KMS-11 (cell line): ENCODE data around the gene MEX3D.

Experiments used
- H2AFZ ChIP-seq: fragments of 200-600 bp; sonication (generic); 2 replicates; pipeline ENCODE4 v1.6.1; 2016; ENCODE audit warnings: antibody characterized with exemption, mixed run types, low read depth
- H3K27ac ChIP-seq: fragments of 200-600 bp; sonication (generic); 2 replicates; pipeline ENCODE4 v1.6.1; 2016; ENCODE audit warnings: mild to moderate bottlenecking, mixed run types
- H3K27me3 ChIP-seq: fragments of 200-600 bp; sonication (generic); 2 replicates; pipeline ENCODE4 v1.6.1; 2017; ENCODE audit warnings: mild to moderate bottlenecking, low read depth, mixed run types, moderate library complexity; ENCODE audit not compliant: insufficient read depth
- H3K36me3 ChIP-seq: fragments of 200-600 bp; sonication (generic); 2 replicates; pipeline ENCODE4 v1.6.1; 2017; ENCODE audit warnings: mild to moderate bottlenecking, mixed run types; ENCODE audit not compliant: insufficient read depth
- H3K4me1 ChIP-seq: fragments of 200-600 bp; sonication (generic); 2 replicates; pipeline ENCODE4 v1.6.1; 2016; ENCODE audit warnings: mild to moderate bottlenecking, low read depth, mixed run types; ENCODE audit not compliant: poor library complexity, severe bottlenecking
- H3K4me2 ChIP-seq: fragments of 200-600 bp; sonication (generic); 2 replicates; pipeline ENCODE4 v1.7.0; 2016; ENCODE audit warnings: mild to moderate bottlenecking, mixed run types
- H3K4me3 ChIP-seq: fragments of 200-600 bp; sonication (generic); IDR thresholded peaks from 2 replicates; pipeline ENCODE4 v1.6.1; 2017; ENCODE audit warnings: low read depth, low read length, mixed read lengths; ENCODE audit not compliant: insufficient read depth
- H3K79me2 ChIP-seq: fragments of 200-600 bp; sonication (generic); 2 replicates; pipeline ENCODE4 v1.6.1; 2016; ENCODE audit warnings: low read depth, mixed run types; ENCODE audit not compliant: insufficient read depth
- H3K9ac ChIP-seq: fragments of 200-600 bp; sonication (generic); 2 replicates; pipeline ENCODE4 v1.6.1; 2016; ENCODE audit warnings: mild to moderate bottlenecking, mixed run types
- H4K20me1 ChIP-seq: fragments of 200-600 bp; sonication (generic); 2 replicates; pipeline ENCODE4 v1.6.1; 2016; ENCODE audit warnings: mild to moderate bottlenecking, mixed run types; ENCODE audit not compliant: insufficient read depth
- TF ChIP-seq, protein P1 (sequence below): fragments of 200-600 bp; sonication (generic); conservative IDR thresholded peaks from 2 replicates; pipeline ENCODE4 v1.6.1; 2017; ENCODE audit warnings: low read depth, mild to moderate bottlenecking, antibody characterized with exemption, low read length, moderate library complexity, mixed read lengths

The MEX3D gene

DNA sequence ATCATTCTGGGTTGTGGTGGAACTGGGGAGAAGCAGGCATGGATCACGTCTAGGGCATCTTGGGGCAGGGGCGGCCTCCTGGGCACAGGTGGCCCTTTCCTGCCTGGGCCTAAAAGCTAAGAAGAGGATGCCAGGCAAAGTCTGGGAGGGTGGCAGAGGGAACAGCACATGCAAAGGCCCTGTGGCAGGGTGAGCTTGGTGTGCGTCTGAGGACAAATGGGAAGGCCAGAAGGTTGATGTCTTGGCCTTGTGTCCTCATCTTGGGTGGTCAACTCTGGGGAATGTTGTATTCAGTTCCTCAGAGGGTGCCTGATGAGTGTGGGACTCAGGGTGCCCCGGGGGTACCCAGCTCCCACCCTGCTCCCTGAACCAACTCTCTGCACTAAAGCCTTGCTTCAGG, 49.7 kb downstream of the MEX3D start:
- Histone ChIP-seq H3K36me3 (no peaks in the 10 kb centered on the region), H3K27me3 (peaks cover 36% of the 10 kb centered on the region), H4K20me1 (no peaks in the 10 kb centered on the region), H3K27ac (no peak overlapping the region), H2AFZ (no peak overlapping the region), H3K4me2 (no peak overlapping the region), H3K4me1 (peaks cover 6% of the 10 kb centered on the region), H3K4me3 (no peak overlapping the region), H3K9ac (no peak overlapping the region), H3K79me2 (no peaks in the 10 kb centered on the region)
- TF ChIP-seq, protein P1, sequence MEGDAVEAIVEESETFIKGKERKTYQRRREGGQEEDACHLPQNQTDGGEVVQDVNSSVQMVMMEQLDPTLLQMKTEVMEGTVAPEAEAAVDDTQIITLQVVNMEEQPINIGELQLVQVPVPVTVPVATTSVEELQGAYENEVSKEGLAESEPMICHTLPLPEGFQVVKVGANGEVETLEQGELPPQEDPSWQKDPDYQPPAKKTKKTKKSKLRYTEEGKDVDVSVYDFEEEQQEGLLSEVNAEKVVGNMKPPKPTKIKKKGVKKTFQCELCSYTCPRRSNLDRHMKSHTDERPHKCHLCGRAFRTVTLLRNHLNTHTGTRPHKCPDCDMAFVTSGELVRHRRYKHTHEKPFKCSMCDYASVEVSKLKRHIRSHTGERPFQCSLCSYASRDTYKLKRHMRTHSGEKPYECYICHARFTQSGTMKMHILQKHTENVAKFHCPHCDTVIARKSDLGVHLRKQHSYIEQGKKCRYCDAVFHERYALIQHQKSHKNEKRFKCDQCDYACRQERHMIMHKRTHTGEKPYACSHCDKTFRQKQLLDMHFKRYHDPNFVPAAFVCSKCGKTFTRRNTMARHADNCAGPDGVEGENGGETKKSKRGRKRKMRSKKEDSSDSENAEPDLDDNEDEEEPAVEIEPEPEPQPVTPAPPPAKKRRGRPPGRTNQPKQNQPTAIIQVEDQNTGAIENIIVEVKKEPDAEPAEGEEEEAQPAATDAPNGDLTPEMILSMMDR = no peak

DNA sequence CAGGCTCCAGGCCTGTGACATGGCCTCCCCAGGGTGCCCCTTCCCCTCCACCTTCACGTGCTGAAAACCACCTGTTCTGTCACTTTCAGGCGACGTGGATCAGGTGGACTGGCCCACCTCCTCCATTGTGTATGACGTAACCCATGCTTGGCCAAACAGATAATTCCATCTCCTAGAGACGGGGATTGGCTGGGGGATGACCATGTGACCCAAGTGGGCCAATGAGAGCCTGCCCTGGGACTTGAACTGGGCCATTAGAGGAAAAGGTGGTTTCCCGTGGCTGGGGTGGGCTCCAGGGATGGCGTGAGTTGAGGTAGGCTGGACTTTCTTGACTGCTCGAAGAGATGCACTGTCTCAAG, 51.8 kb downstream of the MEX3D start:
- no peak overlapping the region for H3K9ac ChIP-seq
- TF ChIP-seq, protein P1 = no peak
- H4K20me1 ChIP-seq = no peaks in the 10 kb centered on the region
- H3K27ac ChIP-seq = no peak overlapping the region
- H2AFZ ChIP-seq = no peak overlapping the region
- H3K36me3 ChIP-seq = no peaks in the 10 kb centered on the region
- H3K4me1 ChIP-seq = peaks cover 12% of the 10 kb centered on the region
- peaks cover 35% of the 10 kb centered on the region for H3K27me3 ChIP-seq
- no peak overlapping the region for H3K4me3 ChIP-seq
- no peaks in the 10 kb centered on the region for H3K79me2 ChIP-seq
- no peak overlapping the region for H3K4me2 ChIP-seq

DNA sequence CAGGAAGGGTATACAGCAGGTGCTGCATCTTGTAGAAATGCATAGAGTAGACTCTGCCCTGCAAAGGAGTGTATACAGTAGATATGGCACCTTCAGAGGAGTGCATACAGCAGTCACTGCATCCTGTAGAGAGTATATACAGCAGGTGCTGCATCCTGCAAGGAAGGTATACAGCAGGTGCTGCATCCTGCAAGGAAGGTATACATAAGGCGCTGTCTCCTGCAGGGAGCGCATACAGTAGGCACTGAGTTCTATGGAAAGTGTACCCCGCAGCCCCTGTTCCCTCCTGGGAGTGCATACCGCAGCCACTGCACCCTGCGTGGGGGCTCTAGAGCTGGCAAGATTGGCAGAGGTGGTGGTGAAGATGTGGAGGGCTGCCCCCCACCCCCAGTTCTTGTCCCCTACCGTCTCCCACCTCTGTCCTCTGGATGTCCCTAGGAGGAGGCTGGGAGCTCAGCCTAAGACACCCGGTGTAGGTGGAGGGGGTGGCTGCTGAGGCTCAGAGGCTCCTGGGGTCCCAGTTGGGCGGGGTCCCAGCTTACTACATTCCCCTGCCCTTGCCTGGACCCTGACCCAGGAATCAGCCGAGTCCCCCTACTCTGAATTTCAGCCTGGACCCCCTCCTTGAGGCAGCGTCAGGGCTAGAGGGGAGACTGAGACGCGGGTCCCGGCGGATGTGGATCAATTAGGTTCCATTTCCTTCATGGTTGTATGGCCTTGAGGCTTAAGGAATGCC, 53.0 kb downstream of the MEX3D start:
- Histone ChIP-seq H3K9ac (no peak overlapping the region), H4K20me1 (no peaks in the 10 kb centered on the region), H3K27me3 (peaks cover 36% of the 10 kb centered on the region), H3K4me1 (peaks cover 7% of the 10 kb centered on the region), H3K27ac (no peak overlapping the region), H3K4me2 (no peak overlapping the region), H2AFZ (no peak overlapping the region), H3K79me2 (no peaks in the 10 kb centered on the region), H3K36me3 (no peaks in the 10 kb centered on the region), H3K4me3 (no peak overlapping the region)
- TF ChIP-seq, protein P1 = no peak

DNA sequence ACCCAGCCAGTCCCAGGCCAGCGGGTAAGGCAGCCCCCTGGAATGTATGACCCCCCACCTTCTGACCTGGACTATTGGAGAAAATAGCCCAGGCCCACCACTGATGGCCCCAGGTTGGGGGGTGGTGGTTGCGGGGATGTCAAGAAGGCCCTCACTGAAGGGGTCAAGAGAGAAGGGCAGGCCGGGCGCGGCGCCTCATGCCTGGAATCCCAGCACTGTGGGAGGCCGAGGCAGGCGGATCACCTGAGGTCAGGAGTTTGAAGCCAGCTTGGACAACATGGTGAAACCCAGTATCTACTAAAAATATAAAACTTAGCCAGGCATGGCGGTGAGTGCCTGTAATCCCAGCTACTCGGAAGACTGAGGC, 53.8 kb downstream of the MEX3D start:
- Histone ChIP-seq H3K9ac (no peak overlapping the region), H3K4me2 (no peak overlapping the region), H3K4me1 (peaks cover 6% of the 10 kb centered on the region), H3K27me3 (peaks cover 44% of the 10 kb centered on the region), H3K27ac (no peak overlapping the region), H3K4me3 (no peak overlapping the region), H2AFZ (no peak overlapping the region), H4K20me1 (no peaks in the 10 kb centered on the region), H3K79me2 (no peaks in the 10 kb centered on the region), H3K36me3 (no peaks in the 10 kb centered on the region)
- TF ChIP-seq, protein P1 = no peak
